HCT116 (cell line): ENCODE data around the gene ACP4. TPM values are rescaled to one million over a fixed set of nuclear protein-coding genes. Genes with fewer than 3 reads are reported as not detected.
"Not testable (repeated sequence)": the region's sequence is repeated elsewhere in the genome, so short reads cannot be mapped to it uniquely, and the experiment has no call there.

Experiments
- ATAC-seq: fragments of 200-7000 bp; cut with Tn5 transposase; 2 replicates; pipeline ENCODE4 v1.9.1; 2020; ENCODE audit warnings: mild to moderate bottlenecking, moderate library complexity
- BruUV-seq: library from RNA; stranded (reverse); fragments of 400-500 nt; replicated peaks from 2 replicates; lab custom pipeline; 2021; lab: Mats Ljungman, UMichigan
- CTCF ChIA-PET: fragments of 300-600 bp; sonication (Branson Sonifier 250); formaldehyde crosslinking; loops from one replicate; lab custom pipeline; 2021; ENCODE audit warnings: antibody characterized with exemption; lab: Charles Lee
- POLR2A ChIA-PET: fragments of 300-600, 350-600 bp; sonication (Branson Sonifier 250); formaldehyde crosslinking; loops from one replicate; lab custom pipeline; 2021; ENCODE audit warnings: antibody characterized with exemption; lab: Charles Lee
- RAD21 ChIA-PET, 2 experiments: fragments of 300-600 bp; sonication (Branson Sonifier 250); formaldehyde crosslinking; loops; one replicate each; lab custom pipeline; 2023; ENCODE audit warnings: low total read pairs in 2 of 2; ENCODE audit not compliant: uncharacterized antibody in 2 of 2, unreplicated experiment in 2 of 2, low non-redundant PET in 1 of 2; lab: Charles Lee
- DNase-seq: peaks from one replicate; pipeline ENCODE4 v3.0.0-alpha.2; 2010; ENCODE audit warnings: low read depth, low spot score
- H2AFZ ChIP-seq: fragments of 200-600 bp; shearing (Covaris generic), sonication (generic); 2 replicates; pipeline ENCODE4 v1.6.1; 2017; ENCODE audit warnings: low read depth, mixed run types, mixed read lengths, antibody characterized with exemption, low read length; ENCODE audit not compliant: poor library complexity, severe bottlenecking
- H3K27ac ChIP-seq: 2 replicates; pipeline ENCODE4 v1.5.1; 2012; ENCODE audit warnings: low read depth, low read length
- H3K27me3 ChIP-seq: fragments of 200-600 bp; sonication (generic); 2 replicates; pipeline ENCODE4 v1.6.1; 2016; ENCODE audit warnings: mixed run types, low read length, mixed read lengths; ENCODE audit not compliant: insufficient read depth
- H3K36me3 ChIP-seq, 2 experiments: fragments of 200-500 bp in 1 of 2; fragments of 200-600 bp in 1 of 2; sonication (Bioruptor generic) in 1 of 2; sonication (generic) in 1 of 2; 2 replicates each; pipeline versions ENCODE4 v1.5.1 to v1.6.1; 2014 to 2016; ENCODE audit warnings: low read length in 2 of 2, inconsistent platforms in 1 of 2, mixed read lengths in 1 of 2, mixed run types in 1 of 2; ENCODE audit not compliant: insufficient read depth in 2 of 2, control insufficient read depth in 1 of 2
- H3K4me1 ChIP-seq, 2 experiments: fragments of 200-600 bp in 1 of 2; sonication (generic) in 1 of 2; 2 replicates each; pipeline versions ENCODE4 v1.5.1 to v1.6.1; 2012 to 2017; ENCODE audit warnings: low read length in 2 of 2, inconsistent platforms in 1 of 2, mild to moderate bottlenecking in 1 of 2, mixed read lengths in 1 of 2, mixed run types in 1 of 2, moderate library complexity in 1 of 2; ENCODE audit not compliant: insufficient read depth in 2 of 2, control insufficient read depth in 1 of 2
- H3K4me2 ChIP-seq: fragments of 200-600 bp; sonication (generic); 2 replicates; pipeline ENCODE4 v1.6.1; 2017; ENCODE audit warnings: mixed run types, low read length, mixed read lengths
- H3K4me3 ChIP-seq, 2 experiments: fragments of 200-600 bp in 1 of 2; sonication (generic) in 1 of 2; replicated peaks in 1 of 2; 2 replicates each; pipeline ENCODE4 v1.5.1; 2011 to 2016; ENCODE audit warnings: low read length in 2 of 2, control low read depth in 1 of 2, low read depth in 1 of 2, mild to moderate bottlenecking in 1 of 2, mixed read lengths in 1 of 2, mixed run types in 1 of 2
- H3K79me2 ChIP-seq: fragments of 200-600 bp; sonication (generic); 2 replicates; pipeline ENCODE4 v1.6.1; 2017; ENCODE audit warnings: mild to moderate bottlenecking, mixed run types, low read length, moderate library complexity, mixed read lengths; ENCODE audit not compliant: insufficient read depth
- H3K9ac ChIP-seq: fragments of 200-600 bp; sonication (generic); 2 replicates; pipeline ENCODE4 v1.6.1; 2016; ENCODE audit warnings: low read length, mixed read lengths
- H3K9me2 ChIP-seq: fragments of 200-600 bp; sonication (generic), shearing (Covaris generic); 2 replicates; pipeline ENCODE4 v1.6.1; 2017; ENCODE audit warnings: mixed run types, mild to moderate bottlenecking, moderate library complexity; ENCODE audit not compliant: insufficient read depth
- H3K9me3 ChIP-seq, 2 experiments: fragments of 200-500 bp in 1 of 2; fragments of 200-600 bp in 1 of 2; sonication (Bioruptor generic) in 1 of 2; sonication (generic) in 1 of 2; 2 replicates each; pipeline ENCODE4 v1.6.1; 2014 to 2017; ENCODE audit warnings: low read length in 2 of 2, mixed read lengths in 2 of 2, inconsistent platforms in 1 of 2, low read depth in 1 of 2, mild to moderate bottlenecking in 1 of 2, mixed run types in 1 of 2, moderate library complexity in 1 of 2; ENCODE audit not compliant: control insufficient read depth in 1 of 2, insufficient read depth in 1 of 2
- H4K20me1 ChIP-seq: fragments of 200-600 bp; sonication (generic), shearing (Covaris generic); 2 replicates; pipeline ENCODE4 v1.6.1; 2017; ENCODE audit warnings: mixed run types, mild to moderate bottlenecking, moderate library complexity; ENCODE audit not compliant: insufficient read depth
- CTCF ChIP-seq, 3 experiments: fragments of 200-600 bp in 1 of 3; sonication (generic) in 1 of 3; IDR thresholded peaks in 2 of 3; conservative IDR thresholded peaks in 1 of 3; 2 replicates each; pipeline ENCODE4 v1.5.1; 2012 to 2017; ENCODE audit warnings: low read depth in 2 of 3, low read length in 2 of 3, antibody characterized with exemption in 1 of 3, borderline replicate concordance in 1 of 3, control low read depth in 1 of 3, mild to moderate bottlenecking in 1 of 3, mixed read lengths in 1 of 3, mixed run types in 1 of 3, moderate library complexity in 1 of 3; ENCODE audit not compliant: insufficient read depth in 1 of 3
- ELF1 ChIP-seq: IDR thresholded peaks from 2 replicates; pipeline ENCODE4 v1.6.1; 2012; ENCODE audit warnings: low read depth, borderline replicate concordance
- SP1 ChIP-seq: IDR thresholded peaks from 2 replicates; pipeline ENCODE4 v1.6.1; 2012; ENCODE audit warnings: low read depth
- YY1 ChIP-seq: IDR thresholded peaks from 2 replicates; pipeline ENCODE4 v1.6.1; 2011; ENCODE audit warnings: low read length, low read depth, moderate library complexity, mild to moderate bottlenecking; ENCODE audit not compliant: insufficient replicate concordance; ENCODE audit errors: extremely low read depth
- intact Hi-C: fragments of 100-400 bp; cut with micrococcal nuclease; formaldehyde crosslinking; loops from 2 replicates; pipeline ENCODE4 v1.10.0; 2022
- total RNA-seq: library from RNA; stranded (reverse); gene quantifications from one replicate; pipeline ENCODE4 v1.2.1, GENCODE V29; 2021; ENCODE audit not compliant: unreplicated experiment

ACP4 gene
- total RNA-seq, 1 experiment from 2014 or later, result not detected

GRCh38 chr19:50759886-50760285, 30.3 kb upstream of the ACP4 start (continued):
- TF ChIP-seq YY1 (peak; percentile 90), CTCF (IDR thresholded peaks at IDR 0.05 in 2 of 3, conservative IDR thresholded peaks at IDR 0.05 in 1 of 3; ENCODE audit: borderline replicate concordance in 1 of 3, insufficient read depth in 1 of 3, low read depth in 2 of 3, low read length in 2 of 3) (no peak), ELF1 (no peak; the same call in 1 of the 2 replicates), SP1 (peak; percentile 86)

DNA sequence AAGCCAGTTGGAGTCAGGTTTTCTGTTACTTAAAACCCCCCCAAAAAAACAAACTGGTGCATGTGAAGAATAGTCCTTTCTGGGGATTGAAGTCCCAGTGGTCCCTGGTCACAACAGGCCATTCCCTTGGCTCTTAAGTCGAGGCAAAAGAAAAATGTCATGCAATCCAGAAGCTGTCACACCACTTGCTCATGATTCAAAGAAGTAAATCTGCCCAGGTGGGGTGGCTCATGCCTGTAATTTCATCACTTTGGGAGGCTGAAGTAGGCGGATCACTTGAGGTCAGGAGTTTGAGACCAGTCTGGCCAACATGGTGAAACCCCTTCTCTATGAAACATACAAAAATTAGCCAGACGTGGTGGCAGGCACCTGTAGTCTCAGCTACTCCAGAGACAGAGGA, 28.7 kb upstream of the ACP4 start:
- H3K4me2 ChIP-seq, BruUV-seq, RAD21 ChIA-PET, DNase-seq, H3K27ac ChIP-seq, ATAC-seq, H3K4me3 ChIP-seq, H3K9me2 ChIP-seq, H3K79me2 ChIP-seq, H2AFZ ChIP-seq, H4K20me1 ChIP-seq, H3K36me3 ChIP-seq, H3K9ac ChIP-seq, intact Hi-C loops, H3K27me3 ChIP-seq, H3K9me3 ChIP-seq, CTCF ChIA-PET: not testable (repeated sequence)
- POLR2A ChIA-PET, result interaction anchor here (0.7 kb wide), 1 partner anchor 45 kb away, joined by 5 read pairs; no protein-coding TSS in a partner anchor
- H3K4me1 ChIP-seq, result peaks cover 0 to 11% of the 10 kb centered on the region in 2 experiments; a peak in 1 of 4 replicates

- H3K4me1 ChIP-seq, result peaks cover 0 to 17% of the 10 kb centered on the region in 2 experiments; a peak in 2 of 4 replicates
- RAD21 ChIA-PET, CTCF ChIA-PET, H3K27me3 ChIP-seq, BruUV-seq, H3K9me3 ChIP-seq, H3K27ac ChIP-seq, ATAC-seq, H3K9me2 ChIP-seq, DNase-seq, H4K20me1 ChIP-seq, H3K79me2 ChIP-seq, H3K4me3 ChIP-seq, H2AFZ ChIP-seq, H3K36me3 ChIP-seq, H3K4me2 ChIP-seq, H3K9ac ChIP-seq, intact Hi-C loops: not testable (repeated sequence)
- POLR2A ChIA-PET, result interaction anchor here (0.9 kb wide), 1 partner anchor 41 kb away, joined by 3 read pairs; no protein-coding TSS in a partner anchor
Observed at GRCh38 chr19:50763521-50763920, 26.7 kb upstream of the ACP4 start.
